Right atrium auricular region (tissue), 2 donors: ENCODE measurements around the gene NUCKS1. TPM values are rescaled to one million over a fixed set of nuclear protein-coding genes. Genes with fewer than 3 reads are reported as not detected.

Source experiments
- DNase-seq: peaks from one replicate; pipeline ENCODE4 v3.0.0-alpha.2; 2019; ENCODE audit warnings: low spot score
- H3K27ac ChIP-seq, 2 donors: fragments of 200-600 bp; sonication (generic); 1 replicate in 1 of 2; 2 replicates in 1 of 2; pipeline ENCODE4 v1.5.1; 2016 to 2019
- H3K27me3 ChIP-seq, 2 donors: fragments of 200-600 bp; sonication (generic); one replicate each; pipeline versions ENCODE4 v1.5.1 to v1.6.0; 2017 to 2019
- H3K36me3 ChIP-seq: fragments of 200-600 bp; sonication (generic); one replicate; pipeline ENCODE4 v1.5.1; 2016
- H3K4me1 ChIP-seq, 2 donors: fragments of 200-600 bp; sonication (generic); one replicate each; pipeline versions ENCODE4 v1.5.1 to v1.6.0; 2017 to 2019
- H3K4me3 ChIP-seq, 2 donors: fragments of 200-600 bp; sonication (generic); 1 replicate in 1 of 2; 2 replicates in 1 of 2; pipeline ENCODE4 v1.5.1; 2017 to 2019; ENCODE audit warnings: mild to moderate bottlenecking in 1 of 2, moderate library complexity in 1 of 2
- H3K9me3 ChIP-seq, 2 donors: fragments of 200-600 bp; sonication (generic); one replicate each; pipeline ENCODE4 v1.5.1; 2019
- total RNA-seq, 2 donors: library from RNA; depleted of rRNA; stranded (reverse); fragments of >200 nt; gene quantifications; one replicate each; pipeline ENCODE4 v1.1.0, GENCODE V29; 2016
- TF ChIP-seq, protein P1 (sequence below), 2 donors: fragments of 200-600 bp; sonication (generic); IDR thresholded peaks; one replicate each; pipeline ENCODE4 v1.5.1; 2019; ENCODE audit warnings: antibody characterized with exemption in 2 of 2

Gene NUCKS1
- total RNA-seq, 2 donors from 2014 or later, result 109 to 128 TPM

- Histone ChIP-seq H3K36me3 (peaks cover 8% of the 10 kb centered on the region), H3K27ac (peak overlapping the region in 1 of 2 donors; percentile 9), H3K27me3 (no peaks in the 10 kb centered on the region), H3K4me1 (peaks cover 0 to 17% of the 10 kb centered on the region in 2 donors), H3K4me3 (no peak overlapping the region), H3K9me3 (no peaks in the 10 kb centered on the region)
- DNase-seq, result no peak
- TF ChIP-seq, protein P1, sequence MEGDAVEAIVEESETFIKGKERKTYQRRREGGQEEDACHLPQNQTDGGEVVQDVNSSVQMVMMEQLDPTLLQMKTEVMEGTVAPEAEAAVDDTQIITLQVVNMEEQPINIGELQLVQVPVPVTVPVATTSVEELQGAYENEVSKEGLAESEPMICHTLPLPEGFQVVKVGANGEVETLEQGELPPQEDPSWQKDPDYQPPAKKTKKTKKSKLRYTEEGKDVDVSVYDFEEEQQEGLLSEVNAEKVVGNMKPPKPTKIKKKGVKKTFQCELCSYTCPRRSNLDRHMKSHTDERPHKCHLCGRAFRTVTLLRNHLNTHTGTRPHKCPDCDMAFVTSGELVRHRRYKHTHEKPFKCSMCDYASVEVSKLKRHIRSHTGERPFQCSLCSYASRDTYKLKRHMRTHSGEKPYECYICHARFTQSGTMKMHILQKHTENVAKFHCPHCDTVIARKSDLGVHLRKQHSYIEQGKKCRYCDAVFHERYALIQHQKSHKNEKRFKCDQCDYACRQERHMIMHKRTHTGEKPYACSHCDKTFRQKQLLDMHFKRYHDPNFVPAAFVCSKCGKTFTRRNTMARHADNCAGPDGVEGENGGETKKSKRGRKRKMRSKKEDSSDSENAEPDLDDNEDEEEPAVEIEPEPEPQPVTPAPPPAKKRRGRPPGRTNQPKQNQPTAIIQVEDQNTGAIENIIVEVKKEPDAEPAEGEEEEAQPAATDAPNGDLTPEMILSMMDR (IDR thresholded peaks at IDR 0.05), result no peak
These were observed 43.1 kb downstream of the NUCKS1 start for GRCh38 chr1:205706601-205707502.

DNA sequence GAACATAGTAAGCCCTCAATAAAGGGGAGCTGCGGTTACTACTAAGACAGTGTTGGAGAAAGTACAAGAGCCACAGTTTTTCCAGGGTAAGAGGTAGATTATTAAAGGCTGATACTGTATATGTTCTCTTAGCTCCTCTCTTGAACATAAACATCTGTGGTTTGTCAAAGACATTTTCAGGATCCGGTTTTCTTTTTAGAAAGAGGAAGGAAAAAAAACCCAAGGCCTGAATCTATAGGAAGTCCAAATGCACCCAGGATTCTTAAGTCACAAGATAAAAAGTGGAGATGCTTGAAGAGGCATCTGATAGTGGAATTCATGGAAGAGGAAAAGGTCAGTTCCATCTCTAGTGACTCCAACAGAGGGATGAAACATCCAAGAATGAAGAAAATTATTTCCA, 45.1 kb downstream of the NUCKS1 start:
- no peak for DNase-seq
- no peaks in the 10 kb centered on the region for H3K27me3 ChIP-seq
- peaks cover 8% of the 10 kb centered on the region for H3K36me3 ChIP-seq
- H3K27ac ChIP-seq, result no peak overlapping the region
- no peak overlapping the region for H3K4me3 ChIP-seq
- peaks cover 0 to 23% of the 10 kb centered on the region in 2 donors for H3K4me1 ChIP-seq
- no peaks in the 10 kb centered on the region for H3K9me3 ChIP-seq
- TF ChIP-seq, protein P1 (IDR thresholded peaks at IDR 0.05), result no peak

DNA sequence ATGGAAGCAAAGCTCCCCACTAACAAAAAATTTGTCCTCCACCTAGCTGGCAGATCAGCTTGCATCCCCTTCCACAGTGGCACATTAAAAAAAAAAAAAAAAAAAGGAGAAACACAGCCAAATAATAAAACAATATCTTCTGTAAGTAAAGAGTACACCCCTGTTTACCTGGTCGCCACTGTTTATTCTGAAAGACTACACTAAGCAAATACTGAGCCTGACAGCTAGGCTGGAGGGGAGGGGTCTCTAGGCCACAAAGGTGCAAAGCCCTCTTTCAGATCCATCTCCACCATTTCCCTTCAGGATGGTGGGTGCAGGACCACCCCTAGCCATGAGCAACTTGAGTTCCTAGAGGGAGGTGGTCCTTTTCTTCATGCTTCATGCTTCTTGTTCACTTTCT, 46.9 kb downstream of the NUCKS1 start:
- Histone ChIP-seq H3K4me1 (peaks cover 0 to 11% of the 10 kb centered on the region in 2 donors), H3K36me3 (peaks cover 8% of the 10 kb centered on the region), H3K9me3 (no peaks in the 10 kb centered on the region), H3K4me3 (no peak overlapping the region), H3K27me3 (no peaks in the 10 kb centered on the region), H3K27ac (no peak overlapping the region)
- DNase-seq, result no peak
- TF ChIP-seq, protein P1 (IDR thresholded peaks at IDR 0.05), result no peak

DNA sequence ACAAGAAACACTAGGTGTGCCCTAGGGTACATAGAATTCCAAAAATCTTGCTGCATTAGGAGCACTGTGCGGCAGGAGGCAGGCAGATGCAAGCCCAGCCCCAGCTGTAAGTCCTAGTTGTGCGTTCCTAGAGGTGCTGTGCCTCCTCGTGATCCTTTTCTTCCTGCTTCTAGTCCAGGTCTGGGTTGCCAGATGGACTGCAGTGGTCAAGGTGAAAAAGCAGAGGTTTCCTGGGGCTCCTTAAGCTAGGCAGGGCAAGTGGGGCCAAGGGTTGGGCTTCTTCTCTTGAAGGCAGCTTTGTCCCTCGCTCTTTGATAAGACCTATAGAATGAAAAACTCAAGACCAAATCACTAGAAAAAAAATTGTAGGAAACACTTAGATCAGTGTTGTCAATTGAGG, 48.1 kb downstream of the NUCKS1 start:
- TF ChIP-seq, protein P1 (IDR thresholded peaks at IDR 0.05), result no peak
- Histone ChIP-seq H3K36me3 (peaks cover 8% of the 10 kb centered on the region), H3K9me3 (no peaks in the 10 kb centered on the region), H3K4me3 (no peak overlapping the region), H3K27ac (no peak overlapping the region), H3K4me1 (peaks cover 0 to 11% of the 10 kb centered on the region in 2 donors), H3K27me3 (no peaks in the 10 kb centered on the region)
- no peak for DNase-seq

- Histone ChIP-seq H3K27ac (no peak overlapping the region), H3K36me3 (peaks cover 8% of the 10 kb centered on the region), H3K9me3 (no peaks in the 10 kb centered on the region), H3K4me3 (no peak overlapping the region), H3K27me3 (no peaks in the 10 kb centered on the region), H3K4me1 (peaks cover 0 to 11% of the 10 kb centered on the region in 2 donors)
- TF ChIP-seq, protein P1 (IDR thresholded peaks at IDR 0.05), result no peak
- no peak for DNase-seq
These were observed 48.6 kb downstream of the NUCKS1 start for GRCh38 chr1:205701420-205701819.
